MM.1S (cell line): ENCODE data around the gene ESD.

Experiments
- DNase-seq: peaks from one replicate; pipeline ENCODE4 v3.0.0-alpha.2; 2015
- H2AFZ ChIP-seq: fragments of 300-600 bp; sonication (generic); 2 replicates; pipeline ENCODE4 v1.6.0; 2016; ENCODE audit warnings: antibody characterized with exemption, low read length
- H3F3A ChIP-seq: fragments of 300-600 bp; sonication (generic); 2 replicates; pipeline ENCODE4 v1.6.1; 2016; ENCODE audit warnings: mild to moderate bottlenecking, antibody characterized with exemption, low read length, moderate library complexity, mixed read lengths; ENCODE audit not compliant: insufficient read depth
- H3K27ac ChIP-seq: fragments of 300-600 bp; sonication (generic); 2 replicates; pipeline ENCODE4 v1.5.1; 2016; ENCODE audit warnings: mild to moderate bottlenecking, low read length
- H3K27me3 ChIP-seq: fragments of 300-600 bp; sonication (generic); replicated peaks from 2 replicates; pipeline ENCODE4 v1.6.0; 2016; ENCODE audit warnings: low read length; ENCODE audit not compliant: insufficient read depth
- H3K36me3 ChIP-seq: fragments of 300-600 bp; sonication (generic); replicated peaks from 2 replicates; pipeline ENCODE4 v1.6.1; 2016; ENCODE audit warnings: mild to moderate bottlenecking, low read length, mixed read lengths; ENCODE audit not compliant: insufficient read depth
- H3K4me1 ChIP-seq: fragments of 300-600 bp; sonication (generic); 2 replicates; pipeline ENCODE4 v1.6.1; 2016; ENCODE audit warnings: low read length, mixed read lengths
- H3K4me2 ChIP-seq: fragments of 300-600 bp; sonication (generic); 2 replicates; pipeline ENCODE4 v1.6.0; 2016; ENCODE audit warnings: low read depth, low read length
- H3K4me3 ChIP-seq: fragments of 300-600 bp; sonication (generic); 2 replicates; pipeline ENCODE4 v1.5.1; 2016; ENCODE audit warnings: low read length, mixed read lengths
- H3K79me2 ChIP-seq: fragments of 300-600 bp; sonication (generic); 2 replicates; pipeline ENCODE4 v1.6.1; 2016; ENCODE audit warnings: mixed run types, low read length, mixed read lengths
- H3K9ac ChIP-seq: fragments of 300-600 bp; sonication (generic); 2 replicates; pipeline ENCODE4 v1.6.1; 2016; ENCODE audit warnings: low read length, mixed read lengths
- H3K9me2 ChIP-seq: fragments of 300-600 bp; sonication (generic); replicated peaks from 2 replicates; pipeline ENCODE4 v1.6.1; 2016; ENCODE audit warnings: mild to moderate bottlenecking, low read length, mixed read lengths; ENCODE audit not compliant: insufficient read depth
- H3K9me3 ChIP-seq: fragments of 300-600 bp; sonication (generic); replicated peaks from 2 replicates; pipeline ENCODE4 v1.6.1; 2016; ENCODE audit warnings: mild to moderate bottlenecking, low read length, mixed read lengths; ENCODE audit not compliant: insufficient read depth
- H4K20me1 ChIP-seq: fragments of 300-600 bp; sonication (generic); 2 replicates; pipeline ENCODE4 v1.6.1; 2016; ENCODE audit warnings: mild to moderate bottlenecking, low read length, moderate library complexity, mixed read lengths; ENCODE audit not compliant: insufficient read depth
- CTCF ChIP-seq: fragments of 300-600 bp; sonication (generic); IDR thresholded peaks from 2 replicates; pipeline ENCODE4 v1.5.1; 2016; ENCODE audit warnings: antibody characterized with exemption, low read length, mixed read lengths
- EZH2 ChIP-seq: fragments of 300-600 bp; sonication (generic); optimal IDR thresholded peaks from 2 replicates; pipeline ENCODE3; 2017; ENCODE audit warnings: low read depth, mild to moderate bottlenecking, antibody characterized with exemption, low read length, mixed read lengths
- EZH2phosphoT487 ChIP-seq: fragments of 300-600 bp; sonication (generic); IDR thresholded peaks from 2 replicates; pipeline ENCODE4 v1.6.1; 2018; ENCODE audit warnings: antibody characterized with exemption, low read length

Gene ESD

GRCh38 chr13:46747031-46747820 lies 49.7 kb downstream of the ESD start:
- no peak overlapping the region for H3K27ac ChIP-seq
- DNase-seq, result no peak
- no peaks in the 10 kb centered on the region for H4K20me1 ChIP-seq
- no peaks in the 10 kb centered on the region for H3K79me2 ChIP-seq
- no peaks in the 10 kb centered on the region for H3K9me3 ChIP-seq
- H3K4me1 ChIP-seq, result no peaks in the 10 kb centered on the region
- H2AFZ ChIP-seq, result no peak overlapping the region
- TF ChIP-seq CTCF (no peak), EZH2 (no peak), EZH2phosphoT487 (no peak)
- no peak overlapping the region for H3K4me3 ChIP-seq
- no peak overlapping the region for H3K9ac ChIP-seq
- H3F3A ChIP-seq, result no peaks in the 10 kb centered on the region
- H3K27me3 ChIP-seq, result no peaks in the 10 kb centered on the region
- H3K36me3 ChIP-seq, result no peaks in the 10 kb centered on the region
- no peaks in the 10 kb centered on the region for H3K9me2 ChIP-seq
- H3K4me2 ChIP-seq, result no peak overlapping the region

- Histone ChIP-seq H3F3A (no peaks in the 10 kb centered on the region), H3K36me3 (no peaks in the 10 kb centered on the region)
Observed at GRCh38 chr13:46745706-46746105, 51.3 kb downstream of the ESD start.

DNA sequence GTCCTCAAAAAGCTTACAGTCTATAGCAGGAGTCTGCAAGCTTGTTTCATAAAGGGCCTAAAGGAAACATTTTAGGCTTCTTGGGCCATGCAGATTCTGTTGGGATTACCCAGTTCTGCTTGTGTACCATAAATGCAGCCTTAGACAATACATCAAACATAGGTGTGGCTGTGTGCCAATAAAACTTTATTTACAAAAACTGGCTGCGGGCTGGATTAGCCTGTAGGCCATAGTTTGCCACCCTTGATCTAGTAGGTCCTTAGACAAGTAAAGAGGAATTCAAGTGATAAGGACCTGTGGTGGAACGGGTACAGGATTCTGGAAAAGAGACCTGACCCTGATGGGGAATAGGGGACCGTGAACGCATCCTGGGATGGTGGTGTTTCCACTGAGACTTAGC lies 51.9 kb downstream of the ESD start:
- Histone ChIP-seq H3K9me2 (no peaks in the 10 kb centered on the region), H3K27me3 (no peaks in the 10 kb centered on the region), H3K9ac (no peak overlapping the region), H3K4me3 (no peak overlapping the region), H3K9me3 (no peaks in the 10 kb centered on the region), H3K36me3 (no peaks in the 10 kb centered on the region), H3K4me2 (no peak overlapping the region), H3K27ac (no peak overlapping the region), H4K20me1 (no peaks in the 10 kb centered on the region), H3K79me2 (no peaks in the 10 kb centered on the region), H2AFZ (no peak overlapping the region), H3F3A (no peaks in the 10 kb centered on the region), H3K4me1 (no peaks in the 10 kb centered on the region)
- no peak for TF ChIP-seq CTCF
- TF ChIP-seq EZH2, result no peak
- no peak for TF ChIP-seq EZH2phosphoT487
- no peak for DNase-seq

More at GRCh38 chr13:46745706-46746105, 51.3 kb downstream of the ESD start:
- no peak overlapping the region for H3K27ac ChIP-seq
- no peaks in the 10 kb centered on the region for H4K20me1 ChIP-seq
- no peak for DNase-seq
- H3K79me2 ChIP-seq, result no peaks in the 10 kb centered on the region
- no peaks in the 10 kb centered on the region for H3K9me3 ChIP-seq
- no peak overlapping the region for H3K4me3 ChIP-seq
- TF ChIP-seq EZH2phosphoT487 (no peak), CTCF (no peak), EZH2 (no peak)
- no peaks in the 10 kb centered on the region for H3K27me3 ChIP-seq
- H3K9ac ChIP-seq, result no peak overlapping the region
- H2AFZ ChIP-seq, result no peak overlapping the region
- H3K4me1 ChIP-seq, result no peaks in the 10 kb centered on the region
- no peaks in the 10 kb centered on the region for H3K9me2 ChIP-seq
- H3K4me2 ChIP-seq, result no peak overlapping the region
